Measurements from ENCODE around the gene RSAD2. TPM values are rescaled to one million over a fixed set of nuclear protein-coding genes. Genes with fewer than 3 reads are reported as not detected.

RSAD2 gene
- total and polyA plus RNA-seq, 2 donors from 2014 or later, result 4.3 to 4.5 TPM

- no peak for DNase-seq
- intact Hi-C loops (cut with DNase I), result no loop called here
- Histone ChIP-seq H3K9me3 (ENCODE audit: control insufficient read depth in 2 of 3, insufficient read depth in 1 of 3, low read length in 3 of 3) (no peaks in the 10 kb centered on the region), H3K4me3 (ENCODE audit: low read length in 3 of 3) (no peak overlapping the region), H3K36me3 (ENCODE audit: control insufficient read depth in 2 of 3, insufficient read depth in 3 of 3, low read length in 3 of 3) (peaks cover 0 to 6% (median 3%) of the 10 kb centered on the region in 3 donors), H3K9ac (ENCODE audit: low read length in 3 of 3) (no peak overlapping the region), H3K27me3 (ENCODE audit: control insufficient read depth, insufficient read depth, low read length) (no peaks in the 10 kb centered on the region), H3K27ac (ENCODE audit: low read depth in 2 of 2, low read length in 2 of 2) (peak overlapping the region in 1 of 2 donors; percentile 25), H3K4me1 (ENCODE audit: control insufficient read depth in 2 of 3, insufficient read depth in 2 of 3, low read depth in 1 of 3, low read length in 3 of 3) (peaks cover 0 to 2% (median 0%) of the 10 kb centered on the region in 3 donors)
- no peak for TF ChIP-seq CTCF (IDR thresholded peaks at IDR 0.05; ENCODE audit: borderline replicate concordance, extremely low read depth, insufficient read depth)
- no peak for FAIRE-seq
Observed at GRCh38 chr2:6945087-6945813, 67.7 kb downstream of the RSAD2 start.

- Histone ChIP-seq H3K9ac (ENCODE audit: low read length in 3 of 3) (no peak overlapping the region), H3K4me3 (ENCODE audit: low read length in 3 of 3) (no peak overlapping the region), H3K27ac (ENCODE audit: low read depth in 2 of 2, low read length in 2 of 2) (no peak overlapping the region), H3K9me3 (ENCODE audit: control insufficient read depth in 2 of 3, insufficient read depth in 1 of 3, low read length in 3 of 3) (no peaks in the 10 kb centered on the region), H3K27me3 (ENCODE audit: control insufficient read depth, insufficient read depth, low read length) (no peaks in the 10 kb centered on the region), H3K4me1 (ENCODE audit: control insufficient read depth in 2 of 3, insufficient read depth in 2 of 3, low read depth in 1 of 3, low read length in 3 of 3) (peaks cover 0 to 2% (median 0%) of the 10 kb centered on the region in 3 donors), H3K36me3 (ENCODE audit: control insufficient read depth in 2 of 3, insufficient read depth in 3 of 3, low read length in 3 of 3) (peaks cover 0 to 6% (median 3%) of the 10 kb centered on the region in 3 donors)
- intact Hi-C loops (cut with DNase I), result no loop called here
- FAIRE-seq (no peak), DNase-seq (no peak)
- TF ChIP-seq CTCF (IDR thresholded peaks at IDR 0.05; ENCODE audit: borderline replicate concordance, extremely low read depth, insufficient read depth), result no peak
Observed at GRCh38 chr2:6945821-6946220, 68.2 kb downstream of the RSAD2 start.

GRCh38 chr2:6946722-6947121 lies 69.1 kb downstream of the RSAD2 start:
- TF ChIP-seq CTCF (IDR thresholded peaks at IDR 0.05; ENCODE audit: borderline replicate concordance, extremely low read depth, insufficient read depth), result no peak
- DNase-seq, result no peak
- H3K9me3 ChIP-seq (ENCODE audit: control insufficient read depth in 2 of 3, insufficient read depth in 1 of 3, low read length in 3 of 3), result no peaks in the 10 kb centered on the region
- no peak overlapping the region for H3K9ac ChIP-seq (ENCODE audit: low read length in 3 of 3)
- FAIRE-seq, result no peak
- H3K4me1 ChIP-seq (ENCODE audit: control insufficient read depth in 2 of 3, insufficient read depth in 2 of 3, low read depth in 1 of 3, low read length in 3 of 3), result peaks cover 0 to 2% (median 0%) of the 10 kb centered on the region in 3 donors
- H3K4me3 ChIP-seq (ENCODE audit: low read length in 3 of 3), result no peak overlapping the region
- H3K36me3 ChIP-seq (ENCODE audit: control insufficient read depth in 2 of 3, insufficient read depth in 3 of 3, low read length in 3 of 3), result peaks cover 0 to 6% (median 3%) of the 10 kb centered on the region in 3 donors
- H3K27me3 ChIP-seq (ENCODE audit: control insufficient read depth, insufficient read depth, low read length), result no peaks in the 10 kb centered on the region
- intact Hi-C loops (cut with DNase I), result no loop called here
- no peak overlapping the region for H3K27ac ChIP-seq (ENCODE audit: low read depth in 2 of 2, low read length in 2 of 2)

Other genes starting within 250 kb of the RSAD2 start
- 4.5 TPM for gene CMPK2, start 11.9 kb upstream of the RSAD2 start, total RNA-seq
- gene CMPK2, start 11.9 kb upstream of the RSAD2 start, polyA plus RNA-seq (ENCODE audit: insufficient read depth, low read depth, low replicate concordance), result 2.8 TPM
- 12.3 TPM for gene RNF144A, start 39.6 kb downstream of the RSAD2 start, total RNA-seq
- 4.2 TPM for gene RNF144A, start 39.6 kb downstream of the RSAD2 start, polyA plus RNA-seq (ENCODE audit: insufficient read depth, low read depth, low replicate concordance)

Measured in kidney (tissue), 14 donors.